ENCODE results near the gene COPZ1. TPM values are rescaled to one million over a fixed set of nuclear protein-coding genes. Genes with fewer than 3 reads are reported as not detected.

Gene COPZ1
- polyA plus RNA-seq, 1 donor, result 225 TPM

- DNase-seq, result no peak
Observed at GRCh38 chr12:54393207-54393609, 68.3 kb downstream of the COPZ1 start.

- no peak for DNase-seq
Observed at GRCh38 chr12:54393743-54394142, 68.8 kb downstream of the COPZ1 start.

- DNase-seq, result no peak
Observed at GRCh38 chr12:54394281-54394719, 69.4 kb downstream of the COPZ1 start.

DNA sequence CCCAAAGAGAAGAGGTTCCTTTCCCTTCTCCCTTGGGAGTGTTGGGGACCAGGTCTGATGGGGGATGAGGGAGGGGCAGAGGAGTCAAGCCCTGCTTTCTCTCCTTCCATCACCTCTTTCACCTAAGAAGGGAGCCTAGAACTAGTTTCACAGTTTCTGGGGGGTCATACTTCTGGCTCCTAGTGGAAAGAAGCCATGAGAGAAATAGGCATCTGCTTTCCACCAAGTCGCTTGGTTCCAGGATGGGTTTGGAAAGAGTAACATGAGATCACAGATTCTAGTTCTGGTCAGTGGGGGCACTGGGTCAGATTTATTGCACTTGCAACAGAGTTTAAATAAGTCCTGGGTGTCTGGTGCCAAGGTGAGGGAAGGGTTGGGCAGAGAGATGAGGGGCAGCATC lies 70.1 kb downstream of the COPZ1 start:
- no peak for DNase-seq

DNA sequence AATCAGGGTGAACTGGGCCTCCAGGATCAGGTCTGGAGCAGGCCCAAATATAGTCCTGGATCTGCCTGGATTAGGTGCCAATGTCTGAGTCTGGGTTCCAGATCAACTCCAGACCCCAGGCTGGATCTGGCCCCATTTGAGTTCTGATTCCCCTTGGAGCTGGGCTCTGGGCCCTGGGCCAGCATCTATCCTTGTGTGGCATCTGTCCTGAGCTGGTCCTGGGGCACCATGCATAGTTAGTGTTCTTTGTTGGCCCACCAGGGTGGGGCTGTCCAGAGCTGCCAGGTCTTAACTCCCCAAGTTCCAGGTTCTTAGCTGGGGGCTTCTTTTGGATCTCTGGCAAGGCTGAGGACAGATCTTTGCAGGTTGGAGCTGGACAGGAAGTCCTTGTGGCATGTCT lies 70.6 kb downstream of the COPZ1 start:
- DNase-seq, result no peak

DNA sequence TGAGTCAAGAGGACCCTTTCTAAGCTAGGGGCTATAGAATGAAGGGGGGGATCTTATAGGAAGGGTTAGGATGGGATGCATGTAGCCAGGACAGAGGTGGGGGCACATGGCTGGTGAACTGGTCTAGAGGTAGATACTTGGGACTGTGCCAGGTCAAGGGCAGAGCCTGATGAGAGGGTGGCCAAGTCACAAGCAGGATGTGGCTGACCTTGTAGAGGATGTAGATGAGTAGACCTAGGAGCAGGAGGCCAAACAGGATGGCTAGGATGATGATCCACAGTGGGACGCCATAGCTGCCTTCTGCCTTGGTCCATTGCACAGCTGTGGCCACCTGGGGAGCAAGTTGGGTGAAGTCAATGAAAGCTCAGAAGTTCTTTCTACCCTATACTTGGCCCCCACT lies 72.2 kb downstream of the COPZ1 start:
- no peak for DNase-seq

- no peak for DNase-seq
Observed at GRCh38 chr12:54398218-54398617, 73.3 kb downstream of the COPZ1 start.

DNA sequence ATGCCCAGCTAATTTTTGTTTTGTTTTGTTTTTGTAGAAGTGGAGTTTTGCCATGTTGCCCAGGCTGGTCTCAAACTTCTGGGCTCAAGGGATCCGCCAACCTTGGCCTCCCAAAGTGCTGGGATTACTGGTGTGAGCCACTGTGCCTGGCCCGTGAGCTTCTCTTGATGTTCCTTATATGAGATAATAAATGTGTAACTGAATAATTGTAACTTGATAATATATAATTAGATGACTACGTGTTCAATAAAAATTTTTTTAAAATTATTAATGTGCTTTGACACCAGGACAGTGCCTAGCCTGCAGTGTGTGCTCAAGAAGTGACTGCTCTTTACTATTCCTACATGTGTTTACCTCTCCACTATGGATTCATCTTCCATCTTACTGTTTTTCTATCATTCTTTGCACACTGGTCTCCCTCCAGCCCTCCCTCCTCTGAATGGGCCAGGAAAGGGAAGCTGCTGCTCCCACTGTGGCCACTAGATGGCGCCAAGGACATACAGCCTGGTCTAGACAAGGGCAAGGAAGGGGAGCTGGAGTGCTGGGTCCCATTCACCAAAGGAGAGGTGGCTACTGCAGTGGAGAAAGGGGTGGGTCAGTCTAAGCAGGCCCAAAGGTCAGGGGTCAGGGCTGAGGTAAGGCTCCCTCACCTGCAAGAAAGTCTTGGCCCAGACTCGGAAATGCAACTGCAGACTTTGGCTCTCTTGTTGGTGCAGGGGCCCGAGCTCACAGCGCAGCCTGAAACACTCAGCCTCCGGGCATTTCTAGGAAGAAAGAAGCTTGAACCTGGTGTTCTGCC lies 74.3 kb downstream of the COPZ1 start:
- peak; percentile 83 for DNase-seq

DNA sequence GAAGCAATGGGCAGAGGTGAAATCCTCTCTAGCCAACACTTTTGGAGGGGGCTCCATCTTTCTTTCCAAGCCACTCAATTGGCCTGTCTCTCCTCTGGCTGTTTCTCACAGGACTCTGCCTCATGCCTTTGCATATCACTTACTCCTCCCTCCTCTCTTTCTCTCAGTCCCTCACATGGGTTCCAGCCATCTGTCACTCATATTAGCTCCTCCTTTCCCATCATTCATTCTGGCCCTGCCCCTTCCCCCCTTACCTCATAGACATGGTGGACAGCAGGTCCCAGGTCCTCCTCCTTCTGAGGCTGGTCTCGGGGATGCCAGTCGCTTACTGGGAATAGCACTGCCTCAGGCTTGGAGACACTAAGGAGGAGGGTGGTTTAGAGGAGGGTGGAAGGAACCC lies 76.2 kb downstream of the COPZ1 start:
- DNase-seq, result no peak

Other genes starting within 250 kb of the COPZ1 start
- gene SMUG1, start 136.1 kb upstream of the COPZ1 start, polyA plus RNA-seq (ENCODE audit: insufficient read length), result 35.4 TPM
- gene CBX5, start 45.0 kb upstream of the COPZ1 start, polyA plus RNA-seq (ENCODE audit: insufficient read length), result 169 TPM
- gene HNRNPA1, start 44.4 kb upstream of the COPZ1 start, polyA plus RNA-seq (ENCODE audit: insufficient read length), result 4,010 TPM
- gene NFE2, start 24.1 kb upstream of the COPZ1 start, polyA plus RNA-seq (ENCODE audit: insufficient read length), result 1.5 TPM
- 0.15 TPM for gene GPR84, start 39.4 kb downstream of the COPZ1 start, polyA plus RNA-seq (ENCODE audit: insufficient read length)
- 10.8 TPM for gene ZNF385A, start 59.6 kb downstream of the COPZ1 start, polyA plus RNA-seq (ENCODE audit: insufficient read length)
- gene ITGA5, start 94.1 kb downstream of the COPZ1 start, polyA plus RNA-seq (ENCODE audit: insufficient read length), result 39.1 TPM
- not detected for gene GTSF1, start 148.5 kb downstream of the COPZ1 start, polyA plus RNA-seq (ENCODE audit: insufficient read length)
- 4.7 TPM for gene NCKAP1L, start 172.6 kb downstream of the COPZ1 start, polyA plus RNA-seq (ENCODE audit: insufficient read length)
- gene PDE1B, start 224.5 kb downstream of the COPZ1 start, polyA plus RNA-seq (ENCODE audit: insufficient read length), result 11.4 TPM